ENCODE measurements around the gene SMURF2.
A peak's percentile ranks its signal among the peaks of the same experiment; 100 is the strongest.

Gene SMURF2

DNA sequence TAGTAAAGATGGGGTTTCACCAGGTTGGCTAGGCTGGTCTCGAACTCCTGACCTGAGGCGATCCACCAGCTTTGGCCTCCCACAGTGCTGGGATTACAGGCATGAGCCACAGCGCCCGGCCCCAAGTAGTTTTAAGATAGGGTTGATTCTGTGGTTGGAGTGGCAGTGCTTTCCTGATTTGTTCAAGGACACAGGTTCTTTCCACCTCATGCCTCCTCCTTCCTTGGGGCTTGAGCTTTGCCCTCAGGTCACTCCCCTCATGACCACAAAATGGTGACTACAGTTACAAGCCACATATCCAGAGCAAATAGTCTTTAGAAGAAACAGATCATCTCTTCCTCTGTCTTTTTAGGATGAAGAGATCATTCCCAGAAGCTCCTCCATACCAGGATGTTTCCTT lies 25.3 kb upstream of the SMURF2 start:
- in situ Hi-C loops (cut with HindIII; ENCODE audit: low pct_ligation_motif_present, low sequenced_read_pairs): no loop called here
- H3K27me3 ChIP-seq (replicated peaks): no peaks in the 10 kb centered on the region
- TF ChIP-seq, protein P1, sequence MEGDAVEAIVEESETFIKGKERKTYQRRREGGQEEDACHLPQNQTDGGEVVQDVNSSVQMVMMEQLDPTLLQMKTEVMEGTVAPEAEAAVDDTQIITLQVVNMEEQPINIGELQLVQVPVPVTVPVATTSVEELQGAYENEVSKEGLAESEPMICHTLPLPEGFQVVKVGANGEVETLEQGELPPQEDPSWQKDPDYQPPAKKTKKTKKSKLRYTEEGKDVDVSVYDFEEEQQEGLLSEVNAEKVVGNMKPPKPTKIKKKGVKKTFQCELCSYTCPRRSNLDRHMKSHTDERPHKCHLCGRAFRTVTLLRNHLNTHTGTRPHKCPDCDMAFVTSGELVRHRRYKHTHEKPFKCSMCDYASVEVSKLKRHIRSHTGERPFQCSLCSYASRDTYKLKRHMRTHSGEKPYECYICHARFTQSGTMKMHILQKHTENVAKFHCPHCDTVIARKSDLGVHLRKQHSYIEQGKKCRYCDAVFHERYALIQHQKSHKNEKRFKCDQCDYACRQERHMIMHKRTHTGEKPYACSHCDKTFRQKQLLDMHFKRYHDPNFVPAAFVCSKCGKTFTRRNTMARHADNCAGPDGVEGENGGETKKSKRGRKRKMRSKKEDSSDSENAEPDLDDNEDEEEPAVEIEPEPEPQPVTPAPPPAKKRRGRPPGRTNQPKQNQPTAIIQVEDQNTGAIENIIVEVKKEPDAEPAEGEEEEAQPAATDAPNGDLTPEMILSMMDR (IDR thresholded peaks at IDR 0.05; ENCODE audit: low read depth, low read length, missing control alignments): no peak
- no peaks in the 10 kb centered on the region for H3K36me3 ChIP-seq (replicated peaks)
- no peak for DNase-seq
- peak overlapping the region; percentile 15 for H3K27ac ChIP-seq
- H3K4me3 ChIP-seq (ENCODE audit: low read depth, low read length): no peak overlapping the region

DNA sequence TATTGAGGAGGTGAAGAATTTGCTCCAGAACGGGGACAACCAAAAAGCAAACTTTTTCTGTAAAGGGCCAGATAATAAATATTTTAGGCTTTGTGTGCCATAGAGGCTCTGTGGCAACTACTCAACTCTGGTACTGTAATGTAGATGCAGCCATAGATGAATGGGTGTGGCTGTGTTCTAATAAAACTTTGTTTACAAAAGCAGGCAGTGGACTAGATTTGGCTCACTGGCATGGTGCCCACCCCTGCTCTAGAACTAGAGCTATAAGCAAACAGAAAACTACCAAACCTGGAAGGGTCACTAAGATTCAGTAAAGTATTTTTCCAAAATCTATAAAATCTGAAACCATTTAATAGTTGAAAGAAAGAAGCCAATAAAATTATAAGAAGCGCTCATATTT lies 24.6 kb upstream of the SMURF2 start:
- in situ Hi-C loops (cut with HindIII; ENCODE audit: low pct_ligation_motif_present, low sequenced_read_pairs): no loop called here
- no peaks in the 10 kb centered on the region for H3K36me3 ChIP-seq (replicated peaks)
- no peak overlapping the region for H3K4me3 ChIP-seq (ENCODE audit: low read depth, low read length)
- H3K27me3 ChIP-seq (replicated peaks): no peaks in the 10 kb centered on the region
- H3K27ac ChIP-seq: no peak overlapping the region
- TF ChIP-seq, protein P1 (IDR thresholded peaks at IDR 0.05; ENCODE audit: low read depth, low read length, missing control alignments): no peak
- DNase-seq: no peak

DNA sequence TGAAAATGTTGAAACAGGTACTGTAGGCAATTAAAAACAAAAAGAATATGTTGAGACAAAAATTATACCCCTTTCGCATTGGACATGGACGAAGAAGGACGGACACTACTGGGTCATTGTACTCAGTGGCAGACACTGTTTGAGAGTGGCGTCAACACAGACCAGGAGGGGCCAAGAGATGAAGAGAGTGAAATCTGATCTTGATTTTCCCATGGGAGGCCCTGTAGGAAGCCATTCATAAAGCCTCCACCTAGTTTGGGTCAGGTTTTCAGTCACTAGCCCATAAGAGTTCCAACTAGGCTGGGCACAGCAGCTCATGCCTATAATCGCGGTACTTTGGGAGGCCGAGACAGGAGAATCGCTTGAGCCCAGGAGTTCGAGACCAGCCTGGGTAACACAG lies 23.6 kb upstream of the SMURF2 start:
- H3K27me3 ChIP-seq (replicated peaks): no peaks in the 10 kb centered on the region
- no peaks in the 10 kb centered on the region for H3K36me3 ChIP-seq (replicated peaks)
- no peak overlapping the region for H3K27ac ChIP-seq
- in situ Hi-C loops (cut with HindIII; ENCODE audit: low pct_ligation_motif_present, low sequenced_read_pairs): no loop called here
- no peak overlapping the region for H3K4me3 ChIP-seq (ENCODE audit: low read depth, low read length)
- no peak for DNase-seq
- TF ChIP-seq, protein P1 (IDR thresholded peaks at IDR 0.05; ENCODE audit: low read depth, low read length, missing control alignments): no peak

DNA sequence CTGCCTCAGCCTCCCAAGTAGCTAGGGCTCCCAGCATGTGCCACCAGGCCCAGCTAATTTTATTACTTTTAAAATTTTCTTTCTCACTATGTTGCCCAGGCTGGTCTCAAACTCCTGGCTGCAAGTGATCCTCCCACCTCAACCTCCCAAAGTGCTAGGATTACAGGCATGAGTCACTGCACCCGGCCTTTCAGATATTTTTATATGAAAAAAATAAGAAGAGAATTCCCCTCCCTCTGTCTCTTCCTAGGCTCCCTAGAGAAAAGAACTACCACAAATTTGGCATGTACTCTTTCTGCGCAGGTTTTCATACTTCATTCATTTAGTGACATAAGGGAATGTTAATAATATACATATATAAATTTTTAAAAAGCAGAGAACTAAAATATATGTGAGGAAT lies 21.7 kb upstream of the SMURF2 start:
- H3K27ac ChIP-seq: peak overlapping the region; percentile 83
- no peaks in the 10 kb centered on the region for H3K27me3 ChIP-seq (replicated peaks)
- in situ Hi-C loops (cut with HindIII; ENCODE audit: low pct_ligation_motif_present, low sequenced_read_pairs): no loop called here
- H3K36me3 ChIP-seq (replicated peaks): no peaks in the 10 kb centered on the region
- DNase-seq: peak; percentile 61
- TF ChIP-seq, protein P1 (IDR thresholded peaks at IDR 0.05; ENCODE audit: low read depth, low read length, missing control alignments): no peak
- H3K4me3 ChIP-seq (ENCODE audit: low read depth, low read length): no peak overlapping the region

DNA sequence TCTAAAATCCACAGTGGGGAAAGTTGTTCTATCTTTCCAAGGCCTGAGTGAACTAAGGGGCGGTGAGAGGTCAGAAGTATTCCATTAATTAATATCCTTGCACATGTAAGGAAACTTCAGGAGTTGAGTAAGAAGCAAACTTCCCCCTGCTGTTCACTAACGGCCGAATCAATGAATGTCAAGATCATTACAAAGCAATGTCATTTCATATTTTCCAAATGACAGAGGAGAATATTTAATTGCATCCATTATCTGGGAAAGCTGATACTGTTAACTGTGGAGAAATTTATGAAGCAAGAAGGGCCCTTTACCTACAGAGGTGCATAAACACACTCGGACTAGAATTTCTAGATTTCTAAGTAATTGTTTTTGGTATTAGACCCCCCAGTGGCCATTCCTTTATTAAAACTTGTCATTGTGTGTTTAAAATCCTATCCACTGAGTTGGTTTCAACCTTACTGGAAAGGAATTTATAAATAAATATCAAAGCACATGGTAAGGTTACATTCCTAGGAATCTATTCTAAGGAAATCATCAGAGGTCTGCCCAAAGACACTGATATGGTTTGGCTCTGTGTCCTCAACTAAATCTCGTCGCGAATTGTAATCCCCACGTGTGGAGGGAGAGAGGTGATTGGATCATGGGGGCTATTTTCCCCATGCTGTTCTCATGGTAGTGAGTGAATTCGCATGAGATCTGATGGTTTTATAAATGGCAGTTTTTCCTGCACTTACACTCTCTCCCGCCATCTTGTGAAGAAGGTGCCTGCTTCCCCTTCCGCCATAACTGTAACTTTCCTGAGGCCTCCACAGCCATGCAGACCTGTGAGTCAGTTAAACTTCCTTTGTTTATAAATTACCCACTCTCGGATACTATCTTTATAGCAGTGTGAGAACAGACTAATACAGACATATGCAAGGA lies 20.4 kb upstream of the SMURF2 start:
- peak; percentile 85 for DNase-seq
- no peak overlapping the region for H3K4me3 ChIP-seq (ENCODE audit: low read depth, low read length)
- TF ChIP-seq, protein P1 (IDR thresholded peaks at IDR 0.05; ENCODE audit: low read depth, low read length, missing control alignments): no peak
- H3K27ac ChIP-seq: peak overlapping the region; percentile 83
- H3K27me3 ChIP-seq (replicated peaks): no peaks in the 10 kb centered on the region
- no peaks in the 10 kb centered on the region for H3K36me3 ChIP-seq (replicated peaks)
- in situ Hi-C loops (cut with HindIII; ENCODE audit: low pct_ligation_motif_present, low sequenced_read_pairs): no loop called here
